ENCODE results near the gene CFAP73. TPM values are rescaled to one million over a fixed set of nuclear protein-coding genes. Genes with fewer than 3 reads are reported as not detected.

CFAP73 gene
- total RNA-seq, 1 donor from 2014 or later: 0.62 TPM

- peak; percentile 85 for DNase-seq
Measured at GRCh38 chr12:113142173-113142885, 7.2 kb upstream of the CFAP73 start.

- no peak for DNase-seq
Measured at GRCh38 chr12:113142886-113143332, 6.6 kb upstream of the CFAP73 start.

GRCh38 chr12:113143959-113144358 is 5.6 kb upstream of the CFAP73 start:
- DNase-seq: no peak

- no peak for DNase-seq
Measured at GRCh38 chr12:113144806-113145205, 4.7 kb upstream of the CFAP73 start.

GRCh38 chr12:113145720-113146551 is 3.6 kb upstream of the CFAP73 start:
- no peak for DNase-seq

- DNase-seq: no peak
Measured at GRCh38 chr12:113146999-113147398, 2.5 kb upstream of the CFAP73 start.

GRCh38 chr12:113151655-113152054 is 2.1 kb downstream of the CFAP73 start:
- DNase-seq: no peak

GRCh38 chr12:113152196-113152834 is 2.8 kb downstream of the CFAP73 start:
- no peak for DNase-seq

- DNase-seq: peak; percentile 76
Measured at GRCh38 chr12:113152835-113153814, 3.6 kb downstream of the CFAP73 start.

- DNase-seq: no peak
Measured at GRCh38 chr12:113154351-113154973, 4.9 kb downstream of the CFAP73 start.

- no peak for DNase-seq
Measured at GRCh38 chr12:113155060-113155459, 5.5 kb downstream of the CFAP73 start.

- DNase-seq: no peak
Measured at GRCh38 chr12:113155646-113156045, 6.1 kb downstream of the CFAP73 start.

- DNase-seq: no peak
Measured at GRCh38 chr12:113157218-113157859, 7.8 kb downstream of the CFAP73 start.

GRCh38 chr12:113158439-113159203 is 9.1 kb downstream of the CFAP73 start:
- DNase-seq: no peak

GRCh38 chr12:113159937-113160336 is 10.4 kb downstream of the CFAP73 start:
- peak; percentile 10 for DNase-seq

- DNase-seq: peak; percentile 75
Measured at GRCh38 chr12:113161415-113162016, 12.0 kb downstream of the CFAP73 start.

- no peak for DNase-seq
Measured at GRCh38 chr12:113162102-113163029, 12.8 kb downstream of the CFAP73 start.

- no peak for DNase-seq
Measured at GRCh38 chr12:113163030-113163360, 13.5 kb downstream of the CFAP73 start.

- DNase-seq: no peak
Measured at GRCh38 chr12:113164014-113164413, 14.5 kb downstream of the CFAP73 start.
